ENCODE data around the gene CFHR5.

The CFHR5 gene

DNA sequence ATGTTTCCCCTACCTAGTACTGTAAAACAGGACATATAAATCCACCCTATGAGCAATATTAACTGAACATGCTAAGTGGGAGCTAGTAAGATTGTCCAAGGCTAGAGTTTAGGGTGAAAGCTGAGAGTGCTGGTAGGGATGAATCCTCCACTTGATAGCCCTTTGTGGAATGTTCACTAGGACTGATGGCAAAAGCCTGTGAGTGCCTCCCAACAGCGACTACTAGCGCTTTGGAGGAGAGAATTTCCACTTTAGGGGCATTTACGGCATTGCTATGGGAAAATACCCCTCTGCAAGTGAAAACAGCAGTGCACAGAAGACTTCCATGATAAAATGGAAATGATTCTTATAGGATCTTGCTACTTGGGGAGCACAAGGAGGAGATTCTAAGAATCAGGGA is 35.9 kb downstream of the CFHR5 start (continued):
- TF ChIP-seq, protein P1, sequence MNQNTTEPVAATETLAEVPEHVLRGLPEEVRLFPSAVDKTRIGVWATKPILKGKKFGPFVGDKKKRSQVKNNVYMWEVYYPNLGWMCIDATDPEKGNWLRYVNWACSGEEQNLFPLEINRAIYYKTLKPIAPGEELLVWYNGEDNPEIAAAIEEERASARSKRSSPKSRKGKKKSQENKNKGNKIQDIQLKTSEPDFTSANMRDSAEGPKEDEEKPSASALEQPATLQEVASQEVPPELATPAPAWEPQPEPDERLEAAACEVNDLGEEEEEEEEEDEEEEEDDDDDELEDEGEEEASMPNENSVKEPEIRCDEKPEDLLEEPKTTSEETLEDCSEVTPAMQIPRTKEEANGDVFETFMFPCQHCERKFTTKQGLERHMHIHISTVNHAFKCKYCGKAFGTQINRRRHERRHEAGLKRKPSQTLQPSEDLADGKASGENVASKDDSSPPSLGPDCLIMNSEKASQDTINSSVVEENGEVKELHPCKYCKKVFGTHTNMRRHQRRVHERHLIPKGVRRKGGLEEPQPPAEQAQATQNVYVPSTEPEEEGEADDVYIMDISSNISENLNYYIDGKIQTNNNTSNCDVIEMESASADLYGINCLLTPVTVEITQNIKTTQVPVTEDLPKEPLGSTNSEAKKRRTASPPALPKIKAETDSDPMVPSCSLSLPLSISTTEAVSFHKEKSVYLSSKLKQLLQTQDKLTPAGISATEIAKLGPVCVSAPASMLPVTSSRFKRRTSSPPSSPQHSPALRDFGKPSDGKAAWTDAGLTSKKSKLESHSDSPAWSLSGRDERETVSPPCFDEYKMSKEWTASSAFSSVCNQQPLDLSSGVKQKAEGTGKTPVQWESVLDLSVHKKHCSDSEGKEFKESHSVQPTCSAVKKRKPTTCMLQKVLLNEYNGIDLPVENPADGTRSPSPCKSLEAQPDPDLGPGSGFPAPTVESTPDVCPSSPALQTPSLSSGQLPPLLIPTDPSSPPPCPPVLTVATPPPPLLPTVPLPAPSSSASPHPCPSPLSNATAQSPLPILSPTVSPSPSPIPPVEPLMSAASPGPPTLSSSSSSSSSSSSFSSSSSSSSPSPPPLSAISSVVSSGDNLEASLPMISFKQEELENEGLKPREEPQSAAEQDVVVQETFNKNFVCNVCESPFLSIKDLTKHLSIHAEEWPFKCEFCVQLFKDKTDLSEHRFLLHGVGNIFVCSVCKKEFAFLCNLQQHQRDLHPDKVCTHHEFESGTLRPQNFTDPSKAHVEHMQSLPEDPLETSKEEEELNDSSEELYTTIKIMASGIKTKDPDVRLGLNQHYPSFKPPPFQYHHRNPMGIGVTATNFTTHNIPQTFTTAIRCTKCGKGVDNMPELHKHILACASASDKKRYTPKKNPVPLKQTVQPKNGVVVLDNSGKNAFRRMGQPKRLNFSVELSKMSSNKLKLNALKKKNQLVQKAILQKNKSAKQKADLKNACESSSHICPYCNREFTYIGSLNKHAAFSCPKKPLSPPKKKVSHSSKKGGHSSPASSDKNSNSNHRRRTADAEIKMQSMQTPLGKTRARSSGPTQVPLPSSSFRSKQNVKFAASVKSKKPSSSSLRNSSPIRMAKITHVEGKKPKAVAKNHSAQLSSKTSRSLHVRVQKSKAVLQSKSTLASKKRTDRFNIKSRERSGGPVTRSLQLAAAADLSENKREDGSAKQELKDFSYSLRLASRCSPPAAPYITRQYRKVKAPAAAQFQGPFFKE (tag by site-specific recombination; IDR thresholded peaks at IDR 0.05; ENCODE audit: borderline replicate concordance): no peak
- no peak for TF ChIP-seq SALL2 (tag by site-specific recombination; IDR thresholded peaks at IDR 0.05; ENCODE audit: borderline replicate concordance)

DNA sequence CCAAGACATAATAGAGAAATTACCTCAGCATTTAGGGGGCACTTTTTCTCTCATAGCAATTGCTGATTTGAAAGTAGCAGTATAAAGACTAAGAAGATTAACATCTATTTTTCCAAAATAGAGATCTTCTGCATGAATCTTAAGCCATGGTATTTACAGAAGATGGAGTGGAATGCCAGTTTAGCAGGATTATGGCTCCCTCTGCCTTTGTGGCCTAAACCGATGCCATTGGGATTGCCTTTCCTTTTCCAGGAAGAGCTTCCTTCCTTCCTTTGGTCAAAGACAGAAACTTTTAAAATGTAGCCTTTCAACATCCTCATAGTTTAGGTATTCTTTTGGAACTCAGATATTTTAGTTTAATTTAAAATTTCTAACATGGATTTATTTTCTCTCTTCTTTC is 39.4 kb downstream of the CFHR5 start:
- ChIA-PET CTCF (no interaction called here), POLR2A (no interaction called here)
- no peak overlapping the region for H3K4me3 ChIP-seq (ENCODE audit: low read depth, low read length)
- no peaks in the 10 kb centered on the region for H3K9me3 ChIP-seq (ENCODE audit: control insufficient read depth, insufficient read depth, low read depth, low read length)
- H3K4me1 ChIP-seq (ENCODE audit: control insufficient read depth, insufficient read depth, low read length): no peaks in the 10 kb centered on the region
- H3K36me3 ChIP-seq (ENCODE audit: control insufficient read depth in 2 of 2, insufficient read depth in 1 of 2, low read length in 2 of 2): no peaks in the 10 kb centered on the region
- no peak overlapping the region for H3K27ac ChIP-seq (ENCODE audit: extremely low read depth, low read depth, low read length)
- TF ChIP-seq ZBTB7A (tag by site-specific recombination; IDR thresholded peaks at IDR 0.05; ENCODE audit: low read depth) (no peak), HOXD13 (CRISPR knock-in tag; IDR thresholded peaks at IDR 0.05; ENCODE audit: borderline replicate concordance) (no peak), ZFP3 (tag by site-specific recombination; IDR thresholded peaks at IDR 0.05; ENCODE audit: low read depth) (no peak), GLIS2 (tag by site-specific recombination; IDR thresholded peaks at IDR 0.05) (no peak), ZNF214 (tag by site-specific recombination; IDR thresholded peaks at IDR 0.05; ENCODE audit: borderline replicate concordance) (no peak), SP3 (tag by site-specific recombination; IDR thresholded peaks at IDR 0.05) (no peak), ZNF311 (tag by site-specific recombination; IDR thresholded peaks at IDR 0.05; ENCODE audit: borderline replicate concordance) (no peak), ZNF121 (tag by site-specific recombination; IDR thresholded peaks at IDR 0.05) (no peak), EGR2 (tag by site-specific recombination; IDR thresholded peaks at IDR 0.05; ENCODE audit: low read depth) (no peak), HOXA7 (CRISPR knock-in tag; IDR thresholded peaks at IDR 0.05; ENCODE audit: borderline replicate concordance) (no peak), ZNF138 (tag by site-specific recombination; IDR thresholded peaks at IDR 0.05; ENCODE audit: borderline replicate concordance) (no peak), ZNF747 (tag by site-specific recombination; IDR thresholded peaks at IDR 0.05) (no peak), GLI4 (tag by site-specific recombination; IDR thresholded peaks at IDR 0.05) (no peak), ZNF785 (tag by site-specific recombination; IDR thresholded peaks at IDR 0.05) (no peak)
- TF ChIP-seq, protein P2, sequence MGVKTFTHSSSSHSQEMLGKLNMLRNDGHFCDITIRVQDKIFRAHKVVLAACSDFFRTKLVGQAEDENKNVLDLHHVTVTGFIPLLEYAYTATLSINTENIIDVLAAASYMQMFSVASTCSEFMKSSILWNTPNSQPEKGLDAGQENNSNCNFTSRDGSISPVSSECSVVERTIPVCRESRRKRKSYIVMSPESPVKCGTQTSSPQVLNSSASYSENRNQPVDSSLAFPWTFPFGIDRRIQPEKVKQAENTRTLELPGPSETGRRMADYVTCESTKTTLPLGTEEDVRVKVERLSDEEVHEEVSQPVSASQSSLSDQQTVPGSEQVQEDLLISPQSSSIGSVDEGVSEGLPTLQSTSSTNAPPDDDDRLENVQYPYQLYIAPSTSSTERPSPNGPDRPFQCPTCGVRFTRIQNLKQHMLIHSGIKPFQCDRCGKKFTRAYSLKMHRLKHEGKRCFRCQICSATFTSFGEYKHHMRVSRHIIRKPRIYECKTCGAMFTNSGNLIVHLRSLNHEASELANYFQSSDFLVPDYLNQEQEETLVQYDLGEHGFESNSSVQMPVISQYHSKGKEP (tag by site-specific recombination; IDR thresholded peaks at IDR 0.05): no peak
- TF ChIP-seq, protein P3, sequence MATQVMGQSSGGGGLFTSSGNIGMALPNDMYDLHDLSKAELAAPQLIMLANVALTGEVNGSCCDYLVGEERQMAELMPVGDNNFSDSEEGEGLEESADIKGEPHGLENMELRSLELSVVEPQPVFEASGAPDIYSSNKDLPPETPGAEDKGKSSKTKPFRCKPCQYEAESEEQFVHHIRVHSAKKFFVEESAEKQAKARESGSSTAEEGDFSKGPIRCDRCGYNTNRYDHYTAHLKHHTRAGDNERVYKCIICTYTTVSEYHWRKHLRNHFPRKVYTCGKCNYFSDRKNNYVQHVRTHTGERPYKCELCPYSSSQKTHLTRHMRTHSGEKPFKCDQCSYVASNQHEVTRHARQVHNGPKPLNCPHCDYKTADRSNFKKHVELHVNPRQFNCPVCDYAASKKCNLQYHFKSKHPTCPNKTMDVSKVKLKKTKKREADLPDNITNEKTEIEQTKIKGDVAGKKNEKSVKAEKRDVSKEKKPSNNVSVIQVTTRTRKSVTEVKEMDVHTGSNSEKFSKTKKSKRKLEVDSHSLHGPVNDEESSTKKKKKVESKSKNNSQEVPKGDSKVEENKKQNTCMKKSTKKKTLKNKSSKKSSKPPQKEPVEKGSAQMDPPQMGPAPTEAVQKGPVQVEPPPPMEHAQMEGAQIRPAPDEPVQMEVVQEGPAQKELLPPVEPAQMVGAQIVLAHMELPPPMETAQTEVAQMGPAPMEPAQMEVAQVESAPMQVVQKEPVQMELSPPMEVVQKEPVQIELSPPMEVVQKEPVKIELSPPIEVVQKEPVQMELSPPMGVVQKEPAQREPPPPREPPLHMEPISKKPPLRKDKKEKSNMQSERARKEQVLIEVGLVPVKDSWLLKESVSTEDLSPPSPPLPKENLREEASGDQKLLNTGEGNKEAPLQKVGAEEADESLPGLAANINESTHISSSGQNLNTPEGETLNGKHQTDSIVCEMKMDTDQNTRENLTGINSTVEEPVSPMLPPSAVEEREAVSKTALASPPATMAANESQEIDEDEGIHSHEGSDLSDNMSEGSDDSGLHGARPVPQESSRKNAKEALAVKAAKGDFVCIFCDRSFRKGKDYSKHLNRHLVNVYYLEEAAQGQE (tag by site-specific recombination; IDR thresholded peaks at IDR 0.05): no peak
- TF ChIP-seq, protein P4, sequence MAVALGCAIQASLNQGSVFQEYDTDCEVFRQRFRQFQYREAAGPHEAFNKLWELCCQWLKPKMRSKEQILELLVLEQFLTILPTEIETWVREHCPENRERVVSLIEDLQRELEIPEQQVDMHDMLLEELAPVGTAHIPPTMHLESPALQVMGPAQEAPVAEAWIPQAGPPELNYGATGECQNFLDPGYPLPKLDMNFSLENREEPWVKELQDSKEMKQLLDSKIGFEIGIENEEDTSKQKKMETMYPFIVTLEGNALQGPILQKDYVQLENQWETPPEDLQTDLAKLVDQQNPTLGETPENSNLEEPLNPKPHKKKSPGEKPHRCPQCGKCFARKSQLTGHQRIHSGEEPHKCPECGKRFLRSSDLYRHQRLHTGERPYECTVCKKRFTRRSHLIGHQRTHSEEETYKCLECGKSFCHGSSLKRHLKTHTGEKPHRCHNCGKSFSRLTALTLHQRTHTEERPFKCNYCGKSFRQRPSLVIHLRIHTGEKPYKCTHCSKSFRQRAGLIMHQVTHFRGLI (tag by site-specific recombination; IDR thresholded peaks at IDR 0.05): no peak
- TF ChIP-seq, protein P5, sequence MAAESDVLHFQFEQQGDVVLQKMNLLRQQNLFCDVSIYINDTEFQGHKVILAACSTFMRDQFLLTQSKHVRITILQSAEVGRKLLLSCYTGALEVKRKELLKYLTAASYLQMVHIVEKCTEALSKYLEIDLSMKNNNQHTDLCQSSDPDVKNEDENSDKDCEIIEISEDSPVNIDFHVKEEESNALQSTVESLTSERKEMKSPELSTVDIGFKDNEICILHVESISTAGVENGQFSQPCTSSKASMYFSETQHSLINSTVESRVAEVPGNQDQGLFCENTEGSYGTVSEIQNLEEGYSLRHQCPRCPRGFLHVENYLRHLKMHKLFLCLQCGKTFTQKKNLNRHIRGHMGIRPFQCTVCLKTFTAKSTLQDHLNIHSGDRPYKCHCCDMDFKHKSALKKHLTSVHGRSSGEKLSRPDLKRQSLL (tag by site-specific recombination; IDR thresholded peaks at IDR 0.05): no peak

Measured in HEK293 (cell line).